Smooth muscle cell (in vitro differentiated cells): ENCODE results near the gene VPS26B. TPM values are rescaled to one million over a fixed set of nuclear protein-coding genes. Genes with fewer than 3 reads are reported as not detected.

Experiments used
- DNase-seq: peaks from one replicate; lab custom pipeline; 2025; ENCODE audit not compliant: unreplicated experiment; lab: John Stamatoyannopoulos, UW
- H2AFZ ChIP-seq: fragments of 200-600 bp; sonication (generic); 2 replicates; pipeline ENCODE4 v1.6.0; 2016; ENCODE audit warnings: antibody characterized with exemption, low read depth, mild to moderate bottlenecking
- H3F3A ChIP-seq: fragments of 200-600 bp; sonication (generic); 2 replicates; pipeline ENCODE4 v1.6.0; 2017; ENCODE audit warnings: antibody characterized with exemption, low read depth
- H3K27ac ChIP-seq: fragments of 200-600 bp; sonication (generic); 2 replicates; pipeline ENCODE4 v1.5.1; 2016; ENCODE audit warnings: low read depth, mild to moderate bottlenecking
- H3K27me3 ChIP-seq: fragments of 200-600 bp; sonication (generic); 2 replicates; pipeline ENCODE4 v1.6.1; 2016; ENCODE audit warnings: low read depth, mild to moderate bottlenecking
- H3K36me3 ChIP-seq: fragments of 200-600 bp; sonication (generic); 2 replicates; pipeline ENCODE4 v1.5.1; 2016; ENCODE audit warnings: low read depth
- H3K4me1 ChIP-seq: fragments of 200-600 bp; sonication (generic); 2 replicates; pipeline ENCODE4 v1.5.1; 2016; ENCODE audit warnings: low read depth
- H3K4me2 ChIP-seq: fragments of 200-600 bp; sonication (generic); 2 replicates; pipeline ENCODE4 v1.6.0; 2016; ENCODE audit warnings: mild to moderate bottlenecking
- H3K4me3 ChIP-seq: fragments of 200-600 bp; sonication (generic); 2 replicates; pipeline ENCODE4 v1.5.1; 2016; ENCODE audit warnings: mild to moderate bottlenecking
- H3K79me2 ChIP-seq: fragments of 200-600 bp; sonication (generic); 2 replicates; pipeline ENCODE4 v1.6.0; 2016; ENCODE audit warnings: low read depth, mild to moderate bottlenecking
- H3K9ac ChIP-seq: fragments of 200-600 bp; sonication (generic); 2 replicates; pipeline ENCODE4 v1.6.0; 2016; ENCODE audit warnings: low read depth
- H3K9me3 ChIP-seq: fragments of 200-600 bp; sonication (generic); replicated peaks from 2 replicates; pipeline ENCODE4 v1.5.1; 2016; ENCODE audit warnings: low read depth
- H4K20me1 ChIP-seq: fragments of 200-600 bp; sonication (generic); 2 replicates; pipeline ENCODE4 v1.6.0; 2016; ENCODE audit warnings: low read depth
- WGBS: methylation state at CpG from one replicate; pipeline ENCODE4 v1.1.7; 2016; ENCODE audit warnings: low lambda C conversion rate; 5-methylcytosine and 5-hydroxymethylcytosine counted together
- polyA plus RNA-seq: library from polyadenylated mRNA; unstranded; fragments of >200 nt; fragmentation: Nextera tagmentation; extraction: Ambion mirVana; gene quantifications from 2 replicates; pipeline ENCODE4 v1.2.1, GENCODE V29; 2016
- total RNA-seq: library from RNA; depleted of rRNA; stranded (reverse); fragments of >200 nt; gene quantifications from 2 replicates; pipeline ENCODE4 v1.2.3, GENCODE V29; 2014
- TF ChIP-seq, protein P1 (sequence below): fragments of 200-600 bp; sonication (generic); IDR thresholded peaks from 2 replicates; pipeline ENCODE4 v1.5.1; 2017; ENCODE audit warnings: borderline replicate concordance, mild to moderate bottlenecking, antibody characterized with exemption; ENCODE audit not compliant: insufficient read depth, poor library complexity, severe bottlenecking

Gene VPS26B
- total and polyA plus RNA-seq, 2 experiments from 2014 or later: 30.7 to 48.4 TPM

GRCh38 chr11:134289167-134289566, 64.7 kb downstream of the VPS26B start:
- Histone ChIP-seq H3K27ac (no peak overlapping the region), H3K4me3 (no peak overlapping the region), H3K79me2 (no peaks in the 10 kb centered on the region), H3K4me1 (no peaks in the 10 kb centered on the region), H3K36me3 (no peaks in the 10 kb centered on the region), H2AFZ (no peak overlapping the region), H3F3A (no peaks in the 10 kb centered on the region), H4K20me1 (no peaks in the 10 kb centered on the region), H3K9ac (no peak overlapping the region), H3K9me3 (no peaks in the 10 kb centered on the region), H3K4me2 (no peak overlapping the region), H3K27me3 (no peaks in the 10 kb centered on the region)
- TF ChIP-seq, protein P1, sequence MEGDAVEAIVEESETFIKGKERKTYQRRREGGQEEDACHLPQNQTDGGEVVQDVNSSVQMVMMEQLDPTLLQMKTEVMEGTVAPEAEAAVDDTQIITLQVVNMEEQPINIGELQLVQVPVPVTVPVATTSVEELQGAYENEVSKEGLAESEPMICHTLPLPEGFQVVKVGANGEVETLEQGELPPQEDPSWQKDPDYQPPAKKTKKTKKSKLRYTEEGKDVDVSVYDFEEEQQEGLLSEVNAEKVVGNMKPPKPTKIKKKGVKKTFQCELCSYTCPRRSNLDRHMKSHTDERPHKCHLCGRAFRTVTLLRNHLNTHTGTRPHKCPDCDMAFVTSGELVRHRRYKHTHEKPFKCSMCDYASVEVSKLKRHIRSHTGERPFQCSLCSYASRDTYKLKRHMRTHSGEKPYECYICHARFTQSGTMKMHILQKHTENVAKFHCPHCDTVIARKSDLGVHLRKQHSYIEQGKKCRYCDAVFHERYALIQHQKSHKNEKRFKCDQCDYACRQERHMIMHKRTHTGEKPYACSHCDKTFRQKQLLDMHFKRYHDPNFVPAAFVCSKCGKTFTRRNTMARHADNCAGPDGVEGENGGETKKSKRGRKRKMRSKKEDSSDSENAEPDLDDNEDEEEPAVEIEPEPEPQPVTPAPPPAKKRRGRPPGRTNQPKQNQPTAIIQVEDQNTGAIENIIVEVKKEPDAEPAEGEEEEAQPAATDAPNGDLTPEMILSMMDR: no peak
- WGBS: 84% methylated on average over 4 of the region's 4 CpGs
- DNase-seq: no peak

- H3K4me1 ChIP-seq: no peaks in the 10 kb centered on the region
- 85% methylated on average over 12 of the region's 12 CpGs for WGBS
Measured at GRCh38 chr11:134289789-134290188, 65.3 kb downstream of the VPS26B start.

DNA sequence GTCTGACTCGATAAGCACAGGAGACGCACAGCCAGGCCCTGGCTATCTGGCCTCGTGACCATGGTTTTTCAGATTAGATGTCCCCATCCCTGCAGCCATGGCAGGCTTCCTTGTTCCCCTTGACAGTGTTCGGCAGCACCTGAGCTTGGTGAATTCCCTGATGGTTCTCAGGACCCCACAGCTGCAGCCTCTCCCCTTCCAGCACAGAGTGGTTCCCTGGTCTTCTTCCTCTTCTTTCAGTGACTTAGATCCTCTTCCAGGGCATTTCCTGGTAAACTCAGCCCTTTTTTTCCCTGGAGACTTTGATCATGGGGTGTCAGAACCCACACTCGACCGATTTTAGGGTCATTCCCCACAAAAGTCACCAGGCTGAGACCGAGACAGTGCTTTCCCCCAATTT, 66.2 kb downstream of the VPS26B start:
- no peaks in the 10 kb centered on the region for H3F3A ChIP-seq
- H3K9me3 ChIP-seq: no peaks in the 10 kb centered on the region
- DNase-seq: no peak
- TF ChIP-seq, protein P1: no peak
- H3K27me3 ChIP-seq: no peaks in the 10 kb centered on the region
- 94% methylated on average over 7 of the region's 7 CpGs for WGBS
- H4K20me1 ChIP-seq: no peaks in the 10 kb centered on the region
- no peak overlapping the region for H3K9ac ChIP-seq
- no peak overlapping the region for H2AFZ ChIP-seq
- H3K79me2 ChIP-seq: no peaks in the 10 kb centered on the region
- no peaks in the 10 kb centered on the region for H3K4me1 ChIP-seq
- H3K4me2 ChIP-seq: no peak overlapping the region
- no peak overlapping the region for H3K4me3 ChIP-seq
- H3K27ac ChIP-seq: no peak overlapping the region
- H3K36me3 ChIP-seq: no peaks in the 10 kb centered on the region

More at GRCh38 chr11:134289789-134290188, 65.3 kb downstream of the VPS26B start:
- Histone ChIP-seq H3K27me3 (no peaks in the 10 kb centered on the region), H3K9me3 (no peaks in the 10 kb centered on the region), H3K79me2 (no peaks in the 10 kb centered on the region), H4K20me1 (no peaks in the 10 kb centered on the region), H3K4me3 (no peak overlapping the region), H2AFZ (no peak overlapping the region), H3K36me3 (no peaks in the 10 kb centered on the region), H3K9ac (no peak overlapping the region), H3F3A (no peaks in the 10 kb centered on the region), H3K4me2 (no peak overlapping the region), H3K27ac (no peak overlapping the region)
- no peak for DNase-seq
- TF ChIP-seq, protein P1: no peak

- Histone ChIP-seq H4K20me1 (no peaks in the 10 kb centered on the region), H3K4me1 (no peaks in the 10 kb centered on the region), H3K4me3 (no peak overlapping the region), H3K27ac (no peak overlapping the region), H3K4me2 (no peak overlapping the region), H3K27me3 (no peaks in the 10 kb centered on the region), H3K79me2 (no peaks in the 10 kb centered on the region), H2AFZ (no peak overlapping the region), H3K9me3 (no peaks in the 10 kb centered on the region), H3F3A (no peaks in the 10 kb centered on the region), H3K36me3 (no peaks in the 10 kb centered on the region), H3K9ac (no peak overlapping the region)
- TF ChIP-seq, protein P1: no peak
- WGBS: 77% methylated on average over 6 of the region's 6 CpGs
- no peak for DNase-seq
Measured at GRCh38 chr11:134291196-134291595, 66.7 kb downstream of the VPS26B start.
